KG1 (cell line): ENCODE data around the gene UQCRC1.

ENCODE experiments used
- DNase-seq: peaks from one replicate; lab custom pipeline; 2025; lab: John Stamatoyannopoulos, UW

UQCRC1 gene

GRCh38 chr3:48633743-48634142 is 24.3 kb upstream of the UQCRC1 start:
- DNase-seq = no peak

- no peak for DNase-seq
Measured at GRCh38 chr3:48633256-48633655, 23.8 kb upstream of the UQCRC1 start.

- DNase-seq = no peak
Measured at GRCh38 chr3:48631516-48632448, 22.3 kb upstream of the UQCRC1 start.

GRCh38 chr3:48630833-48631232 is 21.4 kb upstream of the UQCRC1 start:
- no peak for DNase-seq

GRCh38 chr3:48630407-48630806 is 21.0 kb upstream of the UQCRC1 start:
- no peak for DNase-seq

- no peak for DNase-seq
Measured at GRCh38 chr3:48629894-48630293, 20.4 kb upstream of the UQCRC1 start.

GRCh38 chr3:48628277-48629017 is 19.0 kb upstream of the UQCRC1 start:
- no peak for DNase-seq

- no peak for DNase-seq
Measured at GRCh38 chr3:48625600-48625999, 16.2 kb upstream of the UQCRC1 start.

- DNase-seq = no peak
Measured at GRCh38 chr3:48624767-48625166, 15.3 kb upstream of the UQCRC1 start.

GRCh38 chr3:48623851-48624547 is 14.6 kb upstream of the UQCRC1 start:
- DNase-seq = no peak

GRCh38 chr3:48621461-48621869 is 12.0 kb upstream of the UQCRC1 start, which contains the start of gene TMEM89:
Gene TMEM89, minus strand, starts transcription at chr3:48621769. Its CDS starts 13 bp downstream, at chr3:48621756.
- DNase-seq = no peak

GRCh38 chr3:48619541-48620524 is 10.4 kb upstream of the UQCRC1 start:
- DNase-seq = no peak

- DNase-seq = no peak
Measured at GRCh38 chr3:48617559-48617958, 8.1 kb upstream of the UQCRC1 start.

GRCh38 chr3:48614044-48614443 is 4.6 kb upstream of the UQCRC1 start:
- no peak for DNase-seq

GRCh38 chr3:48612309-48612708 is 2.9 kb upstream of the UQCRC1 start:
- DNase-seq = no peak

- DNase-seq = no peak
Measured at GRCh38 chr3:48607519-48607918, 1.9 kb downstream of the UQCRC1 start.

GRCh38 chr3:48601622-48601994 is 7.8 kb downstream of the UQCRC1 start:
- DNase-seq = no peak

- no peak for DNase-seq
Measured at GRCh38 chr3:48600711-48601621, 8.5 kb downstream of the UQCRC1 start.

- no peak for DNase-seq
Measured at GRCh38 chr3:48599509-48600285, 9.7 kb downstream of the UQCRC1 start.
